ENCODE results near the gene CEP135. TPM values are rescaled to one million over a fixed set of nuclear protein-coding genes. Genes with fewer than 3 reads are reported as not detected.

CEP135 gene
- total RNA-seq, 2 donors from 2014 or later, result 5.3 to 12.2 TPM

DNA sequence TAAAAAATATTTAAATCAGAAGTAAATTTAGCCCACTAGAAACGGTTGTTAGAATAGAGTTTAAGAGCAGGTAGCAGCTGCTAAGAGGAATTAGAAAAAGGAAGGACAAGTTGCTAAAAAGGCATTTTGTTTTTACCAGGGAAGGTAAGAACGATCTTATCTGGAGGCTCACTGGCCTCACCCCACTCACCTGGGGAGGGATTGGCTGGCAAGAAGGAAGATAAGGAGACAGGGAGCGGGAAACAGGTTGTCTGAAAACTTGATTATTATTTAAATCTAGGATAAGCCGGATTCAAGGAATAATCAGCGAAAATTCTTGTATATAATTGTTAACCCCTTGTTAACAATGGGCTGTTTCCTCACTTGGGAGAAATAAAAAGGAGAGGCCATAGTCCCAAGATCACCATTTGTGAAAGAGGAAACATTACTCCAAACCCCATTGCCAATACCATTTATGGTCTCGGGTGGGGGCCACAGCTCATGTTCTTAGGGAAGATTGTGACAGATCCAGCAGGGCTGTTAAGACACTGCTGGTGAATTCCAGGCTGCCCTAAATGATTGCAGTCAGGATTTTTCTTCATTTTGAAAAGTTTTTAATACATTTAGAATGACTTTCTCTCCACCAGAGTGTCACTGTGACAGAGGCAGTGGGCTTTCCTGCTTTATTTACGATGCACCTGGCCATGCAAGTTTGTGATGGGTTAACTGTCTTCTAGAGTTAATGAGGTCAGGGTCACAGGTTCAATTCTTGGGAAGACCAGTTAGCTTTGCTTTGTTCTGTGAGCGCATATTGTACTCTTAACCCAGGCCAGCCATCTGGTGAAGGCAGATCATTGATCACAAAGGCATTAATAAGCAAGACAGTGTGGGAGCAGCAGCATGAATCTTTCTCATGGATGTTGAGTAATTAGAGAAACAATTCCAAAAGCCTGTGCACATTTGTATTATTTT lies 106.6 kb downstream of the CEP135 start:
- ATAC-seq (ENCODE audit: insufficient number of reproducible peaks, low FRiP score, low read depth) (no peak), DNase-seq (ENCODE audit: low spot score) (no peak)
- H3K4me3 ChIP-seq, result no peak overlapping the region
- TF ChIP-seq, protein P1, sequence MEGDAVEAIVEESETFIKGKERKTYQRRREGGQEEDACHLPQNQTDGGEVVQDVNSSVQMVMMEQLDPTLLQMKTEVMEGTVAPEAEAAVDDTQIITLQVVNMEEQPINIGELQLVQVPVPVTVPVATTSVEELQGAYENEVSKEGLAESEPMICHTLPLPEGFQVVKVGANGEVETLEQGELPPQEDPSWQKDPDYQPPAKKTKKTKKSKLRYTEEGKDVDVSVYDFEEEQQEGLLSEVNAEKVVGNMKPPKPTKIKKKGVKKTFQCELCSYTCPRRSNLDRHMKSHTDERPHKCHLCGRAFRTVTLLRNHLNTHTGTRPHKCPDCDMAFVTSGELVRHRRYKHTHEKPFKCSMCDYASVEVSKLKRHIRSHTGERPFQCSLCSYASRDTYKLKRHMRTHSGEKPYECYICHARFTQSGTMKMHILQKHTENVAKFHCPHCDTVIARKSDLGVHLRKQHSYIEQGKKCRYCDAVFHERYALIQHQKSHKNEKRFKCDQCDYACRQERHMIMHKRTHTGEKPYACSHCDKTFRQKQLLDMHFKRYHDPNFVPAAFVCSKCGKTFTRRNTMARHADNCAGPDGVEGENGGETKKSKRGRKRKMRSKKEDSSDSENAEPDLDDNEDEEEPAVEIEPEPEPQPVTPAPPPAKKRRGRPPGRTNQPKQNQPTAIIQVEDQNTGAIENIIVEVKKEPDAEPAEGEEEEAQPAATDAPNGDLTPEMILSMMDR (IDR thresholded peaks at IDR 0.05), result no peak
- H3K9me3 ChIP-seq, result no peaks in the 10 kb centered on the region
- H3K27me3 ChIP-seq (replicated peaks; ENCODE audit: insufficient read depth), result no peaks in the 10 kb centered on the region
- H3K4me1 ChIP-seq (ENCODE audit: control insufficient read depth in 1 of 2, low read depth in 2 of 2), result no peaks in the 10 kb centered on the region
- H3K27ac ChIP-seq, result no peak overlapping the region
- no peaks in the 10 kb centered on the region for H3K36me3 ChIP-seq

DNA sequence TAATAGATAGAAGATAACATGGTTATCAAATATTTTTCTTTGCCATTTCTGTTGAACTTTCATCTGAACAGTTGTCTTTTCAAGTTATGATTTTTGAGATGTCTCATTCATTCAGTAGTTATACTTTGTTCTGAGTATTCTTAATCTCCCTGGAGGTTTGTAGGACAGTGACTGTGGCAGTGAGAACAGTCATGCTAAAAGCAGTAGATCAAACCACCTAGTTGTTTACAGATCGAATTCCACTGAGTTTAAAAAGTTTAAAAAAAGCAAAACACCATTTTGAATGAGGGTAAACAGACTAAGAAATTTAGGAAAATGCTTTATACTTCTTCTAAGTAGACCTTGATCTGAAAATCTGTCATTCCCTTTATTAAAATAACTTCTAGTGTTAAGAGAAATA lies 107.2 kb downstream of the CEP135 start:
- DNase-seq (ENCODE audit: low spot score), result no peak
- ATAC-seq (ENCODE audit: insufficient number of reproducible peaks, low FRiP score, low read depth), result no peak
- H3K27ac ChIP-seq, result no peak overlapping the region
- no peaks in the 10 kb centered on the region for H3K27me3 ChIP-seq (replicated peaks; ENCODE audit: insufficient read depth)
- H3K4me1 ChIP-seq (ENCODE audit: control insufficient read depth in 1 of 2, low read depth in 2 of 2), result no peaks in the 10 kb centered on the region
- no peaks in the 10 kb centered on the region for H3K9me3 ChIP-seq
- no peaks in the 10 kb centered on the region for H3K36me3 ChIP-seq
- H3K4me3 ChIP-seq, result no peak overlapping the region
- TF ChIP-seq, protein P1 (IDR thresholded peaks at IDR 0.05), result no peak

DNA sequence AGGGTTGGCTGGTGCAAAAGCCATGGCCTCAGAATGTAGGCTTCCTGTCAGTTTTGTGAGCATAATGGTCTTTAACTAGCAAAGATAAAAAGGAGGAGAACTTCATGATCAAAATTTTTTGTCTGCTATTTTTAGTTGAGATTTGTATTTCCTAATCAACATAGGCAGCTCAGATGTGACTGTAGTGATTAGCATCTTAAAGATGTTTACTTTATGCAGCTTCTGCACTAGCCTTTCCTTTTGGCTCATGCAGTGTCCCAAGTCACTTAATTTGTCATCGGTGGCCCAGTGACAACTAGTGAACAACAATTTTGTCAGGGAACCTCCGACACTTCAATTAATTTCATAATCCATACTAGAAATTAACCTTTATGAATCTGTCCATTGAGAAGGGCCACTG lies 109.8 kb downstream of the CEP135 start:
- H3K27me3 ChIP-seq (replicated peaks; ENCODE audit: insufficient read depth), result no peaks in the 10 kb centered on the region
- no peak for DNase-seq (ENCODE audit: low spot score)
- H3K4me1 ChIP-seq (ENCODE audit: control insufficient read depth in 1 of 2, low read depth in 2 of 2), result no peaks in the 10 kb centered on the region
- TF ChIP-seq, protein P1 (IDR thresholded peaks at IDR 0.05), result no peak
- H3K9me3 ChIP-seq, result no peaks in the 10 kb centered on the region
- no peaks in the 10 kb centered on the region for H3K36me3 ChIP-seq
- no peak overlapping the region for H3K4me3 ChIP-seq
- H3K27ac ChIP-seq, result no peak overlapping the region
- ATAC-seq (ENCODE audit: insufficient number of reproducible peaks, low FRiP score, low read depth), result no peak

DNA sequence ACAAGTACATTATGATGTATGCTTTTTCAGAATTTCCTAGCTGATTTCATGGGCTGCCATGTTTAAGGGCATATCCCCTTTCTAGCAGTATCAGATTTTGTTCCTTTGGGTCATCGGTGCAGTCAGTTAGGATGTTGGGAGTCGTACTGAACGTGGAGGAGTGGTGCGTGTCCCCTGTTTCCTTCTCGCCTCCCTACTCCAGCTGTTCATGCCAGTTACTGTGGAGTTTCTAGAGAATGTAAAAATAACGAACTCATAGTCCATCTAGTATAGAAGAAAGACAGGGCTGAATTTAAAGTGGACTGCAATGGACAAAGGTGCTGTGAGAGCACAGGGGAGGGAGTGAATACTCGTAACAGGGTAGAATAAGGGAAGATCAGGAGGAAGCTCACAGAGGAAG lies 111.3 kb downstream of the CEP135 start:
- ATAC-seq (ENCODE audit: insufficient number of reproducible peaks, low FRiP score, low read depth), result no peak
- Histone ChIP-seq H3K27me3 (replicated peaks; ENCODE audit: insufficient read depth) (no peaks in the 10 kb centered on the region), H3K4me3 (no peak overlapping the region), H3K36me3 (no peaks in the 10 kb centered on the region), H3K4me1 (ENCODE audit: control insufficient read depth in 1 of 2, low read depth in 2 of 2) (no peaks in the 10 kb centered on the region), H3K9me3 (no peaks in the 10 kb centered on the region), H3K27ac (no peak overlapping the region)
- no peak for DNase-seq (ENCODE audit: low spot score)
- TF ChIP-seq, protein P1 (IDR thresholded peaks at IDR 0.05), result no peak

DNA sequence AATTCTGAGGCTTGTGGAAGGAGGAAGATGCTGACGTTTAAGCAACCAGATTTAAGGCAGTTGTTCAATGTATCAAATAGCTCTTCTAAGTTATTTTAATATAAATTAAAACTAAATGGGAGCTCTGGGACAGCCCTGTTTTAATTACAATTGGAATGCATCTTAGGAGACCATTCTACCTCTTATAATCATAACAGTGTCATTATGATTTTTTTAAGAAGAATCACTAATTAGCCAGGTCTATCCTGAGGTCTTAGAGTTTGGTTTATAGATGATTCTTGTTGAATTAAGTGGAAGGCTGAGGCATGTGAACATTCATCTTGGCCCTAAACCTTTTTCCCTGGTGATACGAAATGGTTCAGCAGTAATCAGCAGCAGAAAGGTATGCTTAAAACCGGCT lies 113.4 kb downstream of the CEP135 start:
- ATAC-seq (ENCODE audit: insufficient number of reproducible peaks, low FRiP score, low read depth) (no peak), DNase-seq (ENCODE audit: low spot score) (no peak)
- no peak overlapping the region for H3K27ac ChIP-seq
- no peaks in the 10 kb centered on the region for H3K9me3 ChIP-seq
- H3K36me3 ChIP-seq, result no peaks in the 10 kb centered on the region
- no peaks in the 10 kb centered on the region for H3K4me1 ChIP-seq (ENCODE audit: control insufficient read depth in 1 of 2, low read depth in 2 of 2)
- H3K4me3 ChIP-seq, result no peak overlapping the region
- TF ChIP-seq, protein P1 (IDR thresholded peaks at IDR 0.05), result no peak
- H3K27me3 ChIP-seq (replicated peaks; ENCODE audit: insufficient read depth), result no peaks in the 10 kb centered on the region
